SK-N-SH (cell line): ENCODE data around the gene KANK3. TPM values are rescaled to one million over a fixed set of nuclear protein-coding genes. Genes with fewer than 3 reads are reported as not detected.

Source experiments
- CHD2 ChIP-seq: fragments of 150-350 bp; IDR thresholded peaks from 2 replicates; pipeline ENCODE4 v1.6.1; 2018; ENCODE audit warnings: low read length; ENCODE audit not compliant: partially characterized antibody
- CTCF ChIP-seq: fragments of 200-600 bp; sonication (generic); IDR thresholded peaks from 2 replicates; pipeline ENCODE4 v1.6.1; 2017; ENCODE audit warnings: antibody characterized with exemption, mild to moderate bottlenecking, moderate library complexity
- ELF1 ChIP-seq: IDR thresholded peaks from 2 replicates; pipeline ENCODE4 v1.4.0; 2012
- FOXM1 ChIP-seq: IDR thresholded peaks from 2 replicates; pipeline ENCODE4 v1.4.0; 2012; ENCODE audit warnings: low read depth, mild to moderate bottlenecking
- GABPA ChIP-seq: IDR thresholded peaks from 2 replicates; pipeline ENCODE4 v1.4.0; 2012; ENCODE audit warnings: low read depth, mild to moderate bottlenecking
- JUND ChIP-seq: IDR thresholded peaks from 2 replicates; pipeline ENCODE4 v1.4.0; 2012
- MAX ChIP-seq: IDR thresholded peaks from 2 replicates; pipeline ENCODE4 v1.4.0; 2012; ENCODE audit warnings: low read depth
- NRF1 ChIP-seq: IDR thresholded peaks from 2 replicates; pipeline ENCODE4 v1.6.1; 2012; ENCODE audit warnings: low read depth, mild to moderate bottlenecking, low read length
- PBX3 ChIP-seq: IDR thresholded peaks from 2 replicates; pipeline ENCODE4; 2012
- RCOR1 ChIP-seq: fragments of 150-350 bp; IDR thresholded peaks from 2 replicates; pipeline ENCODE4 v1.6.1; 2017; ENCODE audit warnings: antibody characterized with exemption, low read length
- RFX5 ChIP-seq: IDR thresholded peaks from 2 replicates; pipeline ENCODE4 v1.6.1; 2012; ENCODE audit warnings: mild to moderate bottlenecking, improper control_type of control experiment, low read length
- RXRA ChIP-seq: IDR thresholded peaks from 2 replicates; pipeline ENCODE4 v1.4.0; 2012; ENCODE audit warnings: low read depth, mild to moderate bottlenecking, borderline replicate concordance
- SMC3 ChIP-seq: IDR thresholded peaks from 2 replicates; pipeline ENCODE4 v1.6.1; 2012; ENCODE audit warnings: low read depth, low read length, improper control_type of control experiment
- TAF1 ChIP-seq: IDR thresholded peaks from 2 replicates; pipeline ENCODE4 v1.6.1; 2012; ENCODE audit warnings: low read depth, mild to moderate bottlenecking, low read length, moderate library complexity, borderline replicate concordance
- TCF12 ChIP-seq: IDR thresholded peaks from 2 replicates; pipeline ENCODE4 v1.4.0; 2012
- TEAD4 ChIP-seq: IDR thresholded peaks from 2 replicates; pipeline ENCODE4 v1.4.0; 2012; ENCODE audit warnings: mild to moderate bottlenecking, borderline replicate concordance; ENCODE audit not compliant: insufficient read depth
- USF1 ChIP-seq: IDR thresholded peaks from 2 replicates; pipeline ENCODE4 v1.4.0; 2012; ENCODE audit warnings: low read depth, borderline replicate concordance
- YY1 ChIP-seq: IDR thresholded peaks from 2 replicates; pipeline ENCODE4 v1.4.0; 2012; ENCODE audit warnings: low read depth, mild to moderate bottlenecking
- ZBTB33 ChIP-seq: IDR thresholded peaks from 2 replicates; pipeline ENCODE4 v1.4.0; 2012; ENCODE audit warnings: low read depth, borderline replicate concordance
- polyA plus RNA-seq, 3 experiments: library from polyadenylated mRNA; depleted of rRNA; stranded (reverse); fragments of >200 nt; gene quantifications; 2 replicates each; pipeline ENCODE4 v1.2.3, GENCODE V29; 2012

KANK3 gene
- polyA plus RNA-seq, 1 of the 3 experiments (the other 2 are of a cell fraction): 0.51 TPM

- peak; percentile 70; the same call in 1 of the 2 replicates for TF ChIP-seq ZBTB33
- TF ChIP-seq FOXM1: no peak
- 0 out of 2 replicates have a peak, but pooled peaks have one; percentile 35 for TF ChIP-seq GABPA
- peak; percentile 66 for TF ChIP-seq RCOR1
- no peak for TF ChIP-seq USF1
- peak; percentile 97 for TF ChIP-seq TCF12
- peak; percentile 71 for TF ChIP-seq ELF1
- no peak for TF ChIP-seq CTCF
- TF ChIP-seq TAF1: no peak
- no peak; the same call in 1 of the 2 replicates for TF ChIP-seq JUND
- TF ChIP-seq TEAD4: peak; percentile 84
- TF ChIP-seq NRF1: no peak
- peak; percentile 100 for TF ChIP-seq RXRA
- peak; percentile 24; the same call in 1 of the 2 replicates for TF ChIP-seq MAX
- TF ChIP-seq SMC3: peak; percentile 23; the same call in 1 of the 2 replicates
- TF ChIP-seq YY1: no peak
- peak; percentile 73 for TF ChIP-seq PBX3
- TF ChIP-seq CHD2: peak; percentile 64
- no peak for TF ChIP-seq RFX5
Observed at GRCh38 chr19:8367327-8368001, 24.4 kb upstream of the KANK3 start (continued).
